GM21447 (cell line): ENCODE results near the gene FTSJ1.

Source experiments
- ATAC-seq: cut with Tn5 transposase; IDR thresholded peaks from one replicate; pipeline ENCODE4 v1.9.1; 2021; ENCODE audit not compliant: unreplicated experiment

The FTSJ1 gene

DNA sequence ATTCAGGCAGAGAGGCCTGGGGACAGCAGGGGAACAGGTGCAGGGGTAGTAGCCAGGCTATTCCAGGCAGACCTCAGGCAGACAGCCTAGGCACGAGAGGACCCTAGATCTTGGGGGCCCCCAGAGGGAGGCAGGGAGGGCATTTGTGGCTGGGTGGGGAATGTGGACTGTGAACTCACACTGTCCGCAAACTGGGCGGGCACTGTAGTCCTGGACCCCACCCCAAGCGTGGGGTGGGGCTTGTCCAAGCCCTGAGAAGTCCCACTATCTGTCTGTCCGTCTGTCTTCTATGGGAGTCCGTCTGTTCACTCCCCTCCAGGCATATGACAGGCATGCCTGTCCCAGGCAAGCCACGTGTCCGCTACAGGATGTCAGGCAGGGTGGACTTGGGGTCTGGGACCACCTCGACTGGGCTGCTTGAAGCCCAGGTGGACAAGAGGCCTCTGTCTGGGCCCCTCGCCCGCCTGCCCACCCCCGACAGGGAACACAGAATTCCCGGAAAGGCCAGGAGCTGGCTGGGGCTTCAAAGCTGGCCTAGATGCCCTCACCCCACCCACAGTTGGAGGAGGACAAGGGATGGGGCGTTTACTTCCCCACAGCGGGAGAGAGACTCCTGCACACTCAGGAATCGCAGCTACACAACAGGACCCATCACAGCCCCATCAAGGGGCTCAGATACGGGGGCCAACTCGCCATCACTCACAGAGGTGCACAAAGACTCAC, 5.7 kb upstream of the FTSJ1 start, which contains the start of gene SLC38A5:
SLC38A5 (minus strand) TSS at position 151 of the 723 bp plus-strand sequence. CDS start 2,336 bp downstream, outside the sequence.
- ATAC-seq, result no peak

DNA sequence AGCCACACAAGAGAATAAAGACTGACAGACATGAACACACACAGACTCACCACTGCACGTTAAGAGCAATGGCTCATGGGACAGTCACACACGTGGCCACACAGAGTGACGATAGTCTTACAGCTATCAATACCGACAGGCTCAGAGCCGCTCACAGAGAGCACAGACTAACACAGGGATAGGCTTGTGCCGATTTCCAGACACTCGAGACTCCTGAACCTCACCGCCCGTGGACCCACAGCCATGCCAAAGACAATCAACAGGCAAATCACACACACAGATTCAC, 5.2 kb upstream of the FTSJ1 start:
- ATAC-seq, result no peak

DNA sequence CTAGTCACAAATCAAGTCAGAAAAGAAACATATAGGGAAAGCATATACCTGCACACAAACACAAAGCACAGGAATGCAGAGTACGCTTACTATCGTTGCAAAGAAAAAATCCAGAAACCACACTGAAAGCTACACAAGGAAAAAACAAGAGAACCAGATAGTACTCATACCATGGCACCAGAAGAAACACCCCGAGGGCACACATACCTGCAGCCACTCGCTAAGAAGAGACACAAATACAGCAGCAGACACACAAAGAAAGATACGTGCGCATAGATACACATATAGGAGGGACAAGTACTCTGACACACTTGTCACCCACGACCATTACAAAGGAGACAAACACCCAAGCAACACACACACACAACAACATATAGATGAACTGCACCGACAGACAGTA, 4.5 kb upstream of the FTSJ1 start:
- no peak for ATAC-seq

DNA sequence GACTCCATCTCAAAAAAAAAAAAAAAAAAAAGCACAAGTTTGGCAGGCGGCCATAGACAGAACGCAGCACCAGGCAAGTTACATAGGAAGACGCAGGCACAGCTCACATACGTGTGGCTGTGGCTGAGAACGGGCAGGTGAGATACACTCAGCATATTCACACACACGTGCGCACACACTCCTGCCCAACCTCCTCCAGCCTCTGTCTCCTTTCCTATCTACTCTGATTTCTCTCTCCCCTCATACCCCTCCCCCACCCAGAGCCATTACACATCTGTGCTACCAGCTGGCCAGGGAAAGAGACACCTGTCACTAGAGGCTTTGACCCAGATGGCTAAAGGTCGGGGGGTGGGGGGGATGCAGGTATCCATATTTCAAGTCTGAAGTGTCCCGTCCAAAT, 3.8 kb upstream of the FTSJ1 start:
- no peak for ATAC-seq

DNA sequence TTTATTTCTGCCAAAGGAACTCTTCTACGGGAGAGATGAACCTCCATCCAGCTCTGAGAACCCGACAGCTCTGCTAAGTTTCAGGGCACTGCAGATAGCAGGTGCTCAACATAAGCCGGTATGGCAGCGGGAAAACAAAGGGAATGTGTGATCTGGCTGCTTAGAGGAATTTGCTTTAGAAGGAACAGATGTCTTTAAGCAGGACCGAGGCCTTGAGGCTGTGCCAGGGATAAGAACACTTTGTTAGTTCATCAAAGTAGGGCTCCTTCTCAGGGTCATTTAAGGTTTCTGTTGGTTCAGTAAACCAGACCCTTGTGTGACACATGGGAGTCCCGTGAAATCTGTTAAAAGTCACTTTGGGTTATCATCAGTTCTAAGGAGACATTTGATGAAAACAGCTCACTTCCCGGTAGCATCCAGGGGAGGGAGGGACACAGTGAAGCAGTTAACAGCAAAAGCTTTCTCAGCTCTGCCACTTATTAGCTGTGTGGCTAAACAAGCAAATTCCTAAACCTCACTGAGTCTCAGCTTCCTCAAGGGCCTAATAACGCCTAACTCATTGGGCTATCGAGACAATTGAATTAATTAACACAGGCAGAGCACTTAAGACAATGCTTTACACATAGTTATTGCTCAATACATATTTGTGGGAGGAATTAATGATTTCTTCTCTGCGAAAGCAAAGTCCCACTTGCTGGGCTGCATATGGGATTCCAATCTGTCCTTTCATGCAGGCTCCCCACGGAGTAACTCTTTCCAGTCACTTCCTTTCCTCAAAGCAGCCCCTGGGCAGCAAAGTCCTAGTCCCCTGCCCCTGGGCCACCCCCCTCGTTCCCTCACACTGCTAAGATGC, 2.9 kb upstream of the FTSJ1 start:
- no peak for ATAC-seq

DNA sequence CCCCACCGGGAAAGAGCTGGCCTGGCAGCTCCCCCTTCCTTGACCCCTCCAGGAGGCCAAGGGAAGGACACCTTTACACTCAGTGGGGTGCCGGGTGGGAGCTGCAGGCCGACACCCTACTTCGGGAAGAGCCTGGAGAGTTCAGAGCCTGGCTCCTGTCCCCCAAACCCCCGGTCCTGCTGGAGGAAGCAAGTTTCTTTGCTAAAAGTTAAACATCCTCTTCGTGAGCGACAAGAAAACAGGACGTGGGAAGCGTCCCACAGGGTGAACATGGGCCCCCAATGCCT, 2.4 kb upstream of the FTSJ1 start:
- no peak for ATAC-seq

DNA sequence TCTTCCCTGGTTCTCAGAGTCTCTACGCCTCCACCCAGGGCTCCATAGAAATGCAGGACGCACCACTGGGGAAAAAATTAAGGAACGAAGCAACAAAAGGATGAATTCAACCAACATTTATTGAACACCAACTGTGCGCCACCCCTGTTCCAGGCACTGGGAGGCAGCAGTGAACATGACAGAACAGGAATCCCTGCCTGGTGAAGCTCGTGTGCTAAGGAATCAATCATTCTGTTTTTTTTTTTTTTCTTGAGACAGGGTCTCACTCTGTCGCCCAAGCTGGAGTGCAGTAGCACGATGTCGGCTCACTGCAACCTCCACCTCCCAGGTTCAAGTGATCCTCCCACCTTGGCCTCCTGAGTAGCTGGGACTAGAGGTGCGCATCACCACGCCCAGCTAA, 1.9 kb upstream of the FTSJ1 start:
- no peak for ATAC-seq

DNA sequence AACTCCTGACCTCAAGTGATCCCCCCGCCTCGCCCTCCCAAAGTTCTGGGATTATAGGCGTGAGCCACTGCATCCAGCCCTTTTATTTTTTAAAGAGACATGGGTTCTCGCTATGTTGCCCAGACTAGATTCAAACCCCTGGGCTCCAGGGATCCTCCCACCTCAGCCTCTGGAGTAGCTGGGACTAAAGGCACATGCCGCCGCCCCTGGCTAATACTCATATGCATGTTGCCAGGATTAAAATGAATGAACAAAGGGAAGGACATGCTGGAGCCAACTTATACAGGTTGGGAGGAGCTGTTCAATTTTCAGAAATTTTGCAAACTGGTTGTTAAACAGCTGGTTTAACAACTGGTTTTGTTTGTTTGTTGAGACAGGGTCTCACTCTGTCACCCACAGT, 1.4 kb upstream of the FTSJ1 start:
- ATAC-seq, result no peak

DNA sequence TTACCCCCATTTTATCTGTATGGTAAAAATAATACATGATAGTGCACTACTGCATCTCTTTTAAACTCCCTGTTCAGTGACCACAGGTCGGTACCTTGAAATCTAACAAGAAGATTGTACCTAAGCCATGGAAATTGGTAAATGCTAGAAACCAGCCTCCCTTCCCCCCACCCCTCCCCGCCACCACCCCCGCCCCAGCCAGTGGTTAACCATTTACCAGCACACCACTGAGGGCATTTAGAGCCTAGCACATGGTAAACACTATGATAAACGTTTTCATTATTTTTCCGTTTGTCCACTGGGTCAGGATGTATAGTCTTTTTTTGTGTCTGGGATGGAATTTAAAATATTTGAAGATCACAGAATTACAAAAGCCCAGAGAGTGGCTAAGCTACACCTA, 703 bp upstream of the FTSJ1 start:
- no peak for ATAC-seq

DNA sequence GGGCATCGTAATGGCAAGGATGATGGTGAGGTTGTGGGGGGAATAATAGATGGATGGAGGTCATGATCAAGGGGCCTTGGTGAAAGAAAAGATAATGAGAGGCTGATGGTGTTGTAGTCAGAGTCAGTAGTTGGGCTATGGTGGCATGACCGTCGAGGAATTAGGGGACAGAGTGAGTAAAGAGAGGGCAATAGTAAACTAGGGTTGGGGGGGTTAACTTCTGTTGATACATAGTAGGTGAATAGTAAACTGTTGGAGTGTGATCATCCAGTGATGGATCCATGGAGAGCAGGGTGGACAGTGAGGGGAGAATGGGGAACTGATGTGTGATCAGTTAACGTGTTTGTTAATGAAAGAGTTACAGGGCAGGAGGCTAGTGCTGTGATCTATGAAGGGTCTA, 920 bp downstream of the FTSJ1 start:
- ATAC-seq, result no peak

DNA sequence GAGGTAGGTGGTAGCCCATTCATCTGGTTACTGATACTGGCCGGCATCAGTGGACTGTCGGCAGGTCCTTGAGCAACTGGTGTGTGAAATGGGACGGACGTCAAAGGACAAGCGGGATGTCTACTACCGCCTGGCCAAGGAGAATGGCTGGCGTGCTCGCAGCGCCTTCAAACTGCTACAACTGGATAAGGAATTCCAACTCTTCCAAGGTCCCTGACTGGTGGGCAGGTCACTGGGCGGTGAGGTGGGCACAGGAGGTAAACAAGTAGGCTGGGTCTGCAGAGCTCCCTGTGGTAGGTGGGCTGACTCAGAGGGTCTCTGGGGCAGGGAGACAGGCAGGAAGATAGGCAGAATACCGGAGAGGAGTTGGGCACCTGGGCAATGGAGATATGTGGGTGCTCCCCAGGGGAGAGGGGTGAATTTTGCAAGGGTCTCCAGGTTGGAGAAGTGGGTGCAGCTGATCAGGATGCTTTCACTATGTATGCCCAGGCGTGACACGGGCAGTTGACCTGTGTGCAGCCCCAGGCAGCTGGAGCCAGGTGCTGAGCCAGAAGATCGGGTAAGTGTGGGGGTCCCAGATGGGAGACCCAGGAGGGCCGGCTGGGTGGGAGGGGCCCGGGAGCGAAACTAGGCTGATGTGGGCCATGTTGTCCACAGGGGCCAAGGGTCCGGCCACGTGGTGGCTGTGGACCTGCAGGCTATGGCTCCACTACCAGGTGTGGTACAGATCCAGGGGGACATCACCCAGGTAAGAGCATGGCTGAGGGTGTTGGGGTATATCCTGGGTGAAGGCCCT, 2.2 kb downstream of the FTSJ1 start:
- ATAC-seq, result no peak

DNA sequence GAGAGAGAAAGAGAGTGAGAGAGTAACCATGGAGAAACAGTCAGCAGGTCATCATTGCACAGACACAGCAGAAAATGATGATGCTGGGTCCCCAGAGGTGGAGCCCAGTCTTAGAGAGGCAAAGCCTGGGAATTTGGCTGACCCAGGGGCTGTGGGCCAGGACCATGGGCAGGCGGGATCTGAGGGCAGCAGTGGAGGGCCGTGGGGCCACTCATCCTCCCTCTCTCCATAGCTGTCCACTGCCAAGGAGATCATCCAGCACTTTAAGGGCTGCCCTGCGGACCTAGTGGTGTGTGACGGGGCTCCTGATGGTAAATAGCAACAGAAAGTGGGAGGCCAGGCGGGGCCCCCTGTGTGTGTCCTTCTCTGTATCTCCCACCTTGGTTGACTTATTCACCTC, 2.8 kb downstream of the FTSJ1 start:
- ATAC-seq, result no peak

DNA sequence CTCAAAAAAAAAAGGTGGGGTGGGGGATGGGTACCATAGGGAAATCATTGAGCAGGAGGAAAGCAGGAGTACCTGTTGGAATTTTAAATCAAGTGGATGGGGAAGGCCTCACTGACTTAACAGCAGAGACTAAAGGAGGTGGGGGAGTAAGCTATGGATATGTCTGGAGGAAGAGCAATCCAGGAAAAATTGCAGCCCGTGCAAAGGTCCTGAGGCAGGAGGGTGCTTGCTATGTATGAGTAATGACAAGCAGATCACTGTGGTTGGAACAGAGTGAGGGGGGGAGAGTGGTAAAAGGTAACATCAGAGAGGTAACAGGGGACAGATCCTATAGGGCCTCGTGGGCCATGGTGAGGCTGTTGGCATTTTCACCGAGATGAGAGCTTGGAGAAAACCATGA, 4.1 kb downstream of the FTSJ1 start:
- no peak for ATAC-seq

DNA sequence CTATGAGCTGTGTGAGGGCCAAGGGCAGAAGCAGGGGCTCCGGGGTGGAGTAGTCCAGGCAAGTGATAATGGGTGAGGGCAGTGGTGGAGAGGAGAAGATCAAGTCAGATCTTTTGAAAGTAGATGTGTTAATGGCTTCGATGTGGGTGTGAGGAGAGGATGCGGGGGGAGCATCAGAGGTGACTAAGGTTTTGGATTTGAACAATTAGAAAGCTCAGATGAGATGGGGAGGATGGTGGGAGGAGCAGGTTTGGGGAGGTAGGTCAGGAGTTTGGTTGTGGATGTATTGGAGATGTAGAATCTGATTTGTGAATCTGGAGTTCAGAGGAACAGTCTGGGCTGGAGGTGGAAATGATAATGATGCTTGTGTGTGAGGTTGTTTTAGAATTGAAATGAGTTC, 4.6 kb downstream of the FTSJ1 start:
- no peak for ATAC-seq

DNA sequence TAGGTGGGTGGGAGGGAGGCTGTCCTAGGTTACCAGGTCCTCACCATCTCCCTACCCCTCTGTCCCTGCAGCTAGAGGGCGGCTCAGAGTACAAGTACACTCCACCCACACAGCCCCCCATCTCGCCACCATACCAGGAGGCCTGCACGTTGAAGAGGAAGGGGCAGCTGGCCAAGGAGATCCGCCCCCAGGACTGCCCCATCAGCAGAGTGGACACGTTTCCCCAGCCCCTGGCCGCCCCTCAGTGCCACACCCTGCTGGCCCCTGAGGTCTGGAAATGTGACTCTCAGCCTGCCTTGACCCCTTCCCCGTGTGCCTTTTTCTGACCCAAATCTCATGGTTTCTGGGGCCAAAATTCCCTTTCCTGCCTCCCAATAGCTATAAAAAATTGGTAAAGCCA, 6.5 kb downstream of the FTSJ1 start:
- no peak for ATAC-seq

DNA sequence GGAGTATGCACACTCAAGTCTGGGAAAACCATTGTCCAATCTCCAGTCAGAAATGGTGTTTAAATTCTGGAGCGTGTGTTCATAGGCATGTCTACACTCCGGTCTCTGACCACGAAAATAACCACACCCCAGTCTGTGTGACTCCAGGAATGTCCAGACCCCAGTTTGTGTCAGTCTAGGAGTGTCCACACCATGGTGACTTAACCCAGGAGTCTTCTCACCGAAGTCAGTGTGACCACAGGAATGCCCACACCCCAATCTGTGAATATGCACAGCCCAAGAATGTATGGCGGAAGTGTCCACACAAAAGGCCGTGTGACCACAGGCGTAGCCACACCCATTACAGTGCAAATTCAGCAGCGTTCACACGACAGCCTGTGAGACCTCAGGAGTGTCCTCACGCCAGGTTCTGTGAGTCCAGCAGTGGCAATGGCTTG, 11.4 kb downstream of the FTSJ1 start:
- ATAC-seq, result no peak

DNA sequence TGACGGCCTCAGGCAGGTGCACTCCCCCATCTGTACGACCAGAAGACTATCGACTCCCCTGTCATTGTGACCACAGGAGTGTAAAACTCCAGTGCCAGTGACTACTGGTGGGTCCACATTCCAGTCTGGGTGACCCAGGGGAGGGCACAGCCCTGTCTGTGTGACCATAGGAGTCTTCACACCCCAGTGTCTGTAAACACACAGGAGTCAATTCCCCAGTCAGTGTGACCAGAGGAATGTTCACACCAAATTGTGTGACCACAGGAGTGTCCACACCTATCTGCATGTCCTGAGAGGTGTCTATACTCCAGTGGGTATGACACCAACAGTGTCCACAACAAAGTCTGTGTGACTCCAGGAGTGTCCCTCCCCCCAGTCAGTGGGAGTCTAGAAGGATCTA, 12.0 kb downstream of the FTSJ1 start:
- ATAC-seq, result no peak

DNA sequence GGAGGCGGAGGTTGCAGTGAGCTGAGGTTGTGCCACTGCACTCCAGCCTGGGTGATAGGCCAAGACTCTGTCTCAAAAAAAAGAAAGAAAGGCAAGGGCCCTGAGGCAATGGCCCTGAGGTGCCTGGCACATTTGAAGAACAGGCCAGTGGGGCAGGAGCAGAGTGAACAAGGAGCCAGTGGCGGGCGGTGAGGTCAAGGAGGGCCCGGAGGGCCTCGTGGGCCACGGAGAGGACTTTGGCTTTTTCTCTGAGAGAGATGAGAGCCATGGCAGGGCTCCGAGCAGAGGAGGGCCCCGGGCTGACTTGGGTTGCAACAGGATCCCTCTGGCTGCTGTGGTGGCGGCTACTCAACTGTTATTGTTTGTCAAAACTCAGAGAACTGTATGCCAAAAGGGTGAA, 13.3 kb downstream of the FTSJ1 start:
- no peak for ATAC-seq

DNA sequence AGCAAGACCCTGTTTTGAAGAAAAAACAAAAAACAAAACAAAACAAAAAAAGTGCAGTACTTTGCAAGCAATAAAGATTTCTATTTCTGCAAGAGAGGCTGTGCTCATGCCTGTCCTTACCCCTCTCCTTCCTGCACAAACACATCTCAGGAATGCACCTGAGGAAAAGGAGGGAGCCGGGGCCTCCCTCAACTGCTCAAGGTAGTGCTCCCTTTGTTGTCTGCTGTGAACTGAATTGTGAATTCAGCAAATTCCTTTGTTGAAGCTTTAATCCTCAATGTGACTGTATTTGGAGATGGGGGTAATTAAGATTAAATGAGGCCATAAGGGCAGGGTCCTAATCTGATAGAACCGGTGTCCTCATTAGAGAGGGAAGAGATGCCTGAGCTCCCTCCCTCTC, 13.9 kb downstream of the FTSJ1 start:
- ATAC-seq, result no peak

DNA sequence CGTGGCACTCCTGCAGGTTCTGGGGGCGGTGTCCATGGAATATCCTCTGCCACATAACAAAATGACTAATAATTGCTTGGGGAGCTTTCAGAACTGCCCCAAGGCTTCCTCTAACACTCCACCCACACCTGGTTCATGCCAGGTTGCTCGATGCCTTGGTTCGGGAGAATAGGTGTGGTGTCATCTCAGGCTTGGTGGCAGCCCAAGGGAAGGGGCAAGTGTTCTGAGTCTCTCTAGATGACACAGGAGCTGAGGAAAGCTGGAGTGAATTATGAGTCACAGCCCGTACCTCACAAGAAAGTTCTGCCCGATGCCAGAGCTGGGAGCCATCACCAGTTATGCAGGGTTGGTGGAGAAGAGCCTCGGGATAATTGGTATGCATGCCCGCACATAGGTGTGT, 14.7 kb downstream of the FTSJ1 start:
- no peak for ATAC-seq

DNA sequence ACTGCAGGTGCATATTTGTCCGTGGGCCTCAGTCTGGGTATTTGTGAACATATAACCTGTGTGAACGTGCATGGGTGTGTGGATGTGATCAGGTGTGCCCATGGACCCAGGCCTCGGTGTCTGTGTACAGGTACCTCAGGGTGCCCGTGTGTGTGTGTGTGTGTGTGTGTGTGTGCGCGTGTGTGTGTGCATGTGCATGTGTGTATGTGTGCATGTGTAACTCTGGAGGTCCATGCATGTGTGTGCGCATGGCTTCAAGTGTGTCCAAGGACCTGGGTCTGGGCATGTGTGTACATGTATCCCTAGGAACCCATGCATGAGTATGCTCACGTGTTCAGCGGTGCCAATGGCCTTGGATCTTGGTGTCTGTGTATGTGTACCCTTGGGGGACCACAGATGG, 15.8 kb downstream of the FTSJ1 start:
- ATAC-seq, result no peak

DNA sequence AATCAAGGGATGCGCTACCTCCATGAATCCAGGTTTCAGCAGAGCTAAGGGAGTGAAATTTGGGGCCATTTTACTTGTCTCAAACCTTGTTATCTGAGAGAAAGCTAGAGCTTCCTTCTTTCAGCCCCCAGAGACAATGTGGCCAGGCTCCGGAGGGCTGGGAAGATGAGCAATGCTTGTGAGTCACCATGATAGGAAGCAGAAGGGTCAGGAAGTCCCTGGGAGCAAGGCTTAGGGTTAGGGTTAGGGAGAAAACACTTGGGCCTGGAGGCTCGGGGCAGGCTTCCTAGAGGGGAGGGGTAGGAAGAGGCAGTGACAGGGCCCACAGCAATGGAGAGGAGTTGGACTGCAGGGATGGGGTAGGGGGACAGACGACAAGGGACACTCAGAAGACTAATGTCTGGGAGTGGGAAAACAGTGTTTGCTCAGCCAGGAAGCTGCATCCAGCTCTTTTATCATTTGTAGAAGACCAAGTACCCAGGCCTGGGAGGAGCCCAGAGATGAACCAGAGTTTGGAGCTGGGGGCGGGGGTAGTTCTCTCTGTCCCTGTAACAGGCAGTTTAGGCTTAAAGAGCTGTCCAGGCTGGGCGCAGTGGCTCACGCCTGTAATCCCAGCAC, 16.4 kb downstream of the FTSJ1 start:
- ATAC-seq, result no peak
